Measurements from ENCODE around the gene UBE2G1. TPM values are rescaled to one million over a fixed set of nuclear protein-coding genes. Genes with fewer than 3 reads are reported as not detected.
A peak's percentile ranks its signal among the peaks of the same experiment; 100 is the strongest.

UBE2G1 gene
- total and polyA plus RNA-seq, 11 donors: 19.4 to 125 (median 94.7) TPM

DNA sequence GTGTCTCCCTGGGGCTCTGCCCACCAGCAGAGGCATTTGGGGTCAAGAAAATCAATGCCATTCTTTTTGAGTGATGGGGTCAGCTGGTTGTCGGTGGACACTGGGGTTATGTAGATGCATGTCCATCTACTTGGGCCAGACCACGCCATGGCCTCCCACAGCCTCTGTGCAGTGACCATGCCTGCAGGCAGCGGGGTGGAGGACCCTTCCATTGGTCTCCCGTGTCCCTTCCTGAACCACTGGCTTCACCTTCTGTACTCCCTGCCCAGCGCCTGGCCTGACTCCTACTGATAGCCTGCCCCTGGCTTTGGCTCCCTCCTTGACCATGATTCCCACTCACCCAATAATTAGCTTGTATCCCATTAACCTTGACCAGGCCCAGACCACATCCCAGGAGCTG is 39.2 kb upstream of the UBE2G1 start:
- intact Hi-C loops (cut with DNase I): no loop called here
- TF ChIP-seq CTCF (IDR thresholded peaks at IDR 0.05) (no peak), POLR2A (IDR thresholded peaks at IDR 0.05) (no peak)
- Histone ChIP-seq H3K9me3 (no peaks in the 10 kb centered on the region), H3K27me3 (no peaks in the 10 kb centered on the region), H3K4me1 (no peaks in the 10 kb centered on the region), H3K36me3 (no peaks in the 10 kb centered on the region), H3K4me3 (no peak overlapping the region), H3K27ac (no peak overlapping the region)
- WGBS, 4 donors: 91 to 93% (median 92%) methylated on average over 5 of the region's 5 CpGs
- ATAC-seq (no peak), DNase-seq (no peak)

DNA sequence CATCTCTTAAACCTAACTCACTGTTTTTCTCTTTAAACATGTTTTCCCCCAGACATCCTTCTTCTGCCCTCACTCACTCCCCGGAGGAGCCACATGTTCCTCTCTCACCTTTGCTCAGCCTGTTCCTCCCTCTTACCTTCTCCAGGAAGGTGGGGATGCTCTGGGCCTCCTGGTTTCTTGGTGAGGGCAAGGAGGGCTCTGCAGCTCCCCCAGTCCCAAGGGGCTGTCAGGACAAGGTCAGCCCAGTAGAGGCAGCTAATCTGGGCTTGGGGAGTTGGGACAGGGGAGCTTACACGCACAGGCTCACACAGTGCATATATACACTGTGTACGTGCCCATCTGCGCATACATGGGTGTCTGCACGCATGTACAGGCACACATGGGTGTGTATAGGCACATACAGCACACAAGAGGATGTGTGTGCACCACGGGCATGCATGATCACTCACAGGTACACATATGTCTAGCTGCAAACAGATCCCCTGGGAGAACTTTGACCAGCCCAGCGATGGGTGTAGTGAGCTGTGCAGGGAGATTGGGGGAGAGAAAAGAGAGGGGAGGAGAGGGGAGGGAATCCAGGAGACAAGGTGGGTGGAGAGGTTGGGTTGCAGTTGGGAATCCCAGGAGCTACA is 38.7 kb upstream of the UBE2G1 start:
- Histone ChIP-seq H3K4me3 (no peak overlapping the region), H3K27ac (no peak overlapping the region), H3K4me1 (no peaks in the 10 kb centered on the region), H3K27me3 (no peaks in the 10 kb centered on the region), H3K36me3 (no peaks in the 10 kb centered on the region), H3K9me3 (no peaks in the 10 kb centered on the region)
- WGBS, 4 donors: 83 to 87% (median 86%) methylated on average over 7 of the region's 7 CpGs
- no peak for DNase-seq
- intact Hi-C loops (cut with DNase I): no loop called here
- no peak for TF ChIP-seq POLR2A (IDR thresholded peaks at IDR 0.05)
- no peak for TF ChIP-seq CTCF (IDR thresholded peaks at IDR 0.05)
- ATAC-seq: no peak

DNA sequence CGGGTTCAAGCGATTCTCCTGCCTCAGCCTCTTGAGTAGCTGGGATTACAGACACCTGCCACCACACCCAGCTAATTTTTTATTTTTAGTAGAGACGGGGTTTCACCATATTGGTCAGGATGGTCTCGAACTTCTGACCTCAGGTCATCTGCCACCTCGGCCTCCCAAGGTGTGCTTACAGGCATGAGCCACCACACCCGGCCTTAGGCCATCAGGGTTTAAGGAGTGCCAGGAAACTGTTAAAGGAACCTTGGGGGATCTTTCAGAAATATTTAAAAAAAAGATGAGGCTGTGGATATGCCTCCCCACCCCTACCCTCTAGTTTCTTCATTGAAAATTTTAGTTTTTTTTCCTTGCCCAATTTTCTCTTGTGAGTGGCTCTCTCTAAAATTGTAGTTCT is 31.4 kb upstream of the UBE2G1 start:
- H3K27ac ChIP-seq: no peak overlapping the region
- H3K4me3 ChIP-seq: no peak overlapping the region
- ATAC-seq (no peak), DNase-seq (peak in 1 of 5 donors; percentile 3)
- intact Hi-C loops (cut with DNase I): no loop called here
- 84 to 95% (median 92%) methylated on average over 6 of the region's 6 CpGs for WGBS, 4 donors
- no peaks in the 10 kb centered on the region for H3K36me3 ChIP-seq
- H3K4me1 ChIP-seq: no peaks in the 10 kb centered on the region
- no peak for TF ChIP-seq CTCF (IDR thresholded peaks at IDR 0.05)
- no peak for TF ChIP-seq POLR2A (IDR thresholded peaks at IDR 0.05)
- H3K9me3 ChIP-seq: no peaks in the 10 kb centered on the region
- H3K27me3 ChIP-seq: no peaks in the 10 kb centered on the region

DNA sequence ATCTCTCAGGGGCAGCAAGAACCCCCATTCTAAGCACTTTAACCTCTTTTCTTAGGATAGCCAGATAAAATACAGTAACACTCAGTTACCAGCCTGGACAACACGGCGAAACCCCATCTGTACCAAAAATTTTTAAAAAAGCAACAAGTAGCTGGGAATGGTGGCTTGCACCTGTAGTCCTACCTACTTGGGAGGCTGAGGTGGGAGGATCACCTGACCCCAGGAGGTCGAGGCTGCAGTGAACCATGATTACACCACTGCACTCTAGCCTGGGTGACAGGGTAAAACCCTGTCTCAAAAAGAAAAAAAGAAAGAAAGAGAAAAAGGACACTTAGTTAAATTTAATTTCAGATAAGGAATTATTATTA is 28.6 kb upstream of the UBE2G1 start:
- no peaks in the 10 kb centered on the region for H3K4me1 ChIP-seq
- no peaks in the 10 kb centered on the region for H3K9me3 ChIP-seq
- 90 to 94% (median 92%) methylated on average over 3 of the region's 3 CpGs for WGBS, 4 donors
- no peak overlapping the region for H3K4me3 ChIP-seq
- intact Hi-C loops (cut with DNase I): no loop called here
- ATAC-seq (no peak), DNase-seq (no peak)
- H3K27me3 ChIP-seq: no peaks in the 10 kb centered on the region
- TF ChIP-seq CTCF (IDR thresholded peaks at IDR 0.05) (no peak), POLR2A (IDR thresholded peaks at IDR 0.05) (no peak)
- H3K36me3 ChIP-seq: no peaks in the 10 kb centered on the region
- no peak overlapping the region for H3K27ac ChIP-seq
